Uterus (tissue), 4 donors: ENCODE results near the gene IRS1. TPM values are rescaled to one million over a fixed set of nuclear protein-coding genes. Genes with fewer than 3 reads are reported as not detected.

Source experiments
- DNase-seq, 2 donors: peaks; one replicate each; pipeline ENCODE4 v3.0.0-alpha.2; 2019 to 2020
- H3K27ac ChIP-seq, 2 donors: fragments of 200-600 bp; sonication (generic); 1 replicate in 1 of 2; 2 replicates in 1 of 2; pipeline ENCODE4 v1.5.1; 2016 to 2018
- H3K27me3 ChIP-seq, 2 donors: fragments of 200-600 bp; sonication (generic); one replicate each; pipeline ENCODE4 v1.5.1; 2018 to 2019; ENCODE audit warnings: control low read depth in 1 of 2
- H3K36me3 ChIP-seq, 2 donors: fragments of 200-600 bp; sonication (generic); one replicate each; pipeline ENCODE4 v1.5.1; 2019; ENCODE audit warnings: control low read depth in 1 of 2
- H3K4me1 ChIP-seq, 2 donors: fragments of 200-600 bp; sonication (generic); one replicate each; pipeline ENCODE4 v1.5.1; 2018 to 2019; ENCODE audit warnings: control low read depth in 1 of 2
- H3K4me3 ChIP-seq, 2 donors: fragments of 200-600 bp; sonication (generic); 1 replicate in 1 of 2; 2 replicates in 1 of 2; pipeline ENCODE4 v1.5.1; 2018 to 2019; ENCODE audit warnings: mild to moderate bottlenecking in 1 of 2
- H3K9me3 ChIP-seq, 2 donors: fragments of 200-600 bp; sonication (generic); one replicate each; pipeline ENCODE4 v1.5.1; 2019; ENCODE audit warnings: control low read depth in 1 of 2
- CTCF ChIP-seq, 4 experiments: fragments of 200-600 bp in 2 of 4; fragments of 450-650 bp in 2 of 4; sonication (generic) in 2 of 4; IDR thresholded peaks; one replicate each; pipeline ENCODE4 v1.5.1; 2016 to 2019; ENCODE audit warnings: antibody characterized with exemption in 4 of 4, mild to moderate bottlenecking in 2 of 4, moderate library complexity in 1 of 4
- POLR2A ChIP-seq, 2 donors: fragments of 450-650 bp; IDR thresholded peaks; one replicate each; pipeline ENCODE4 v1.6.1; 2016; ENCODE audit warnings: antibody characterized with exemption in 2 of 2, mild to moderate bottlenecking in 1 of 2, moderate library complexity in 1 of 2
- intact Hi-C: fragments of 100-400 bp; cut with DNase I; formaldehyde crosslinking; loops from one replicate; pipeline ENCODE4 v1.15.1; 2023; ENCODE audit warnings: low total_unique reads
- total RNA-seq, 4 donors: library from RNA; depleted of rRNA in 3 of 4; stranded (reverse); fragments of >200 nt in 3 of 4; gene quantifications; one replicate each; pipeline versions ENCODE4 v1.1.0 to v1.2.4, GENCODE V29; 2014 to 2023
- donor health status: DM: yes; HTN: yes; CAD: no.

The IRS1 gene
- total RNA-seq, 4 donors from 2014 or later = 11.5 to 54.2 (median 29.5) TPM

DNA sequence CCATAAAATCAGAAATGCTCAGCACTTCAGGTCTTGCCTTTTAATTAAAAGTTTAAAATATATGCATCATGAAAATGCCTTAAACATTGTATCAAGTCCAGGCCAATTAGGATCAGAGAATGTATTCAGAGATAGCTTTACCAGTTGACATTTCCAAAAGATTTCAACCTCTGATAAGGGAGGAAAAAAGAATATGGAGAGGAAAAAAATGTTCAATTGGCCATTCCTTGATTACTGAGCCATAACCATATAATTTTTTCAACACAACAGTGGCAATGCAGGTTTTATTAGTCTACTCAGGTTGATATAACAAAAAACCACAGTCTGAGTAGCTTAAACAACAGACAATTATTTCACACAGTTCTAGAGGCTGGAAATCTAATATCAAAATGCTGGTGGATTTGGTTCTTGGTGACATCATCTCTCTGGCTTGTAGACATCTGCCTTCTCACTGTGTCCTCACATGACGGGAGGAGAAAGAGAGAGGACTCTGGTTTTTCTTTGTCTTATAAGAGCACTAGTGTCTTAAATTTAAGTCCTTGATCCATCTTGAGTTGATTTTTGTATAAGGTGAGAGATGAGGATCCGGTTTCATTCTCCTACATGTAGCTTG, 111.9 kb downstream of the IRS1 start:
- no peak for DNase-seq
- Histone ChIP-seq H3K27ac (no peak overlapping the region), H3K27me3 (no peaks in the 10 kb centered on the region), H3K4me1 (peaks cover 0 to 4% of the 10 kb centered on the region in 2 donors), H3K4me3 (no peak overlapping the region), H3K36me3 (no peaks in the 10 kb centered on the region), H3K9me3 (no peaks in the 10 kb centered on the region)
- no peak for TF ChIP-seq CTCF (IDR thresholded peaks at IDR 0.05)
- intact Hi-C loops = no loop called here

GRCh38 chr2:226684563-226684959, 115.1 kb downstream of the IRS1 start:
- Histone ChIP-seq H3K27me3 (no peaks in the 10 kb centered on the region), H3K4me3 (no peak overlapping the region), H3K9me3 (no peaks in the 10 kb centered on the region), H3K36me3 (no peaks in the 10 kb centered on the region), H3K4me1 (no peaks in the 10 kb centered on the region), H3K27ac (no peak overlapping the region)
- DNase-seq = no peak
- TF ChIP-seq CTCF (IDR thresholded peaks at IDR 0.05) (no peak), POLR2A (IDR thresholded peaks at IDR 0.05) (no peak)
- intact Hi-C loops = no loop called here

DNA sequence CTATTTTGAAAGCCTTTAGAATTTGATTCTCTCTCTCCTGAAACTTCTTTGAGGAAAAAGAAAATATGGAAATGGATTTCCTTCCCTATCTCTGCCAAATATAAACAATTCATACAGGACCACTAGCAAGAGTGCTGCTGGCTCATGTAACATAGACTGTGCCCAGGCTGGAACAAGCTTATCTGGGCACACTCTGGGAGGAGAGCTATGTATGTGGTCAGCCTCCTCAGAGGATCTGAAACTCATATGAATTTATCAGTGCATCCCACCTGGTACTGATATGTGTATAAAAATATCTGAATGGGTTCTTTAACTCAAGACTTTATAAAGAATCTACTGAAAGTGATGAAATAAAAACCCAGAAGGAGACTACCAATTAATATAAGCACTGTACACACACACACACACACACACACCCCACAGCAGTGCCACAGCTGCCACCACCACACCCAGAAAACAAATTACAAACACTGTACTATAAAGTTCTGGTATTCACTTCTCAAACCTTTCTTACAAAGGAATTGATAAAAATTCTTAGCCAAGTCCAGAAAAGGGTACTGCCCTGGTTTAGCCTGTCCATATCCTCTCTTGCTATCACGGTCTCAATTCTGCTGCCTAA, 115.6 kb downstream of the IRS1 start:
- Histone ChIP-seq H3K27me3 (no peaks in the 10 kb centered on the region), H3K9me3 (no peaks in the 10 kb centered on the region), H3K27ac (peak overlapping the region in 1 of 2 donors; percentile 21), H3K4me3 (no peak overlapping the region), H3K36me3 (no peaks in the 10 kb centered on the region), H3K4me1 (no peaks in the 10 kb centered on the region)
- no peak for DNase-seq
- no peak for TF ChIP-seq CTCF (IDR thresholded peaks at IDR 0.05)
- no peak for TF ChIP-seq POLR2A (IDR thresholded peaks at IDR 0.05)
- intact Hi-C loops = no loop called here

- Histone ChIP-seq H3K36me3 (no peaks in the 10 kb centered on the region), H3K27ac (peak overlapping the region in 1 of 2 donors; percentile 2), H3K4me1 (no peaks in the 10 kb centered on the region), H3K4me3 (no peak overlapping the region), H3K27me3 (no peaks in the 10 kb centered on the region), H3K9me3 (no peaks in the 10 kb centered on the region)
- DNase-seq = no peak
- intact Hi-C loops = no loop called here
- no peak for TF ChIP-seq POLR2A (IDR thresholded peaks at IDR 0.05)
- no peak for TF ChIP-seq CTCF (IDR thresholded peaks at IDR 0.05)
Observed at GRCh38 chr2:226683196-226683595, 116.4 kb downstream of the IRS1 start.

Other genes with a start within 250 kb of the IRS1 start
- 10 to 100 TPM; 19.5 to 91.5 (median 47.3) TPM for gene RHBDD1, start 36.2 kb upstream of the IRS1 start, total RNA-seq